GM21723 (cell line): Measurements from ENCODE around the gene GOSR2.
"Not testable (repeated sequence)": the region's sequence is repeated elsewhere in the genome, so short reads cannot be mapped to it uniquely, and the experiment has no call there.

ENCODE experiments used
- ATAC-seq: cut with Tn5 transposase; IDR thresholded peaks from one replicate; pipeline ENCODE4 v1.9.1; 2021; ENCODE audit warnings: mild to moderate bottlenecking, moderate library complexity; ENCODE audit not compliant: unreplicated experiment

Gene GOSR2

GRCh38 chr17:46928467-46929261 is 5.7 kb downstream of the GOSR2 start:
- ATAC-seq, result no peak

- ATAC-seq, result no peak
These were observed 6.5 kb downstream of the GOSR2 start for GRCh38 chr17:46929413-46929812.

GRCh38 chr17:46930051-46930450 is 7.1 kb downstream of the GOSR2 start:
- ATAC-seq, result no peak

GRCh38 chr17:46931596-46931995 is 8.6 kb downstream of the GOSR2 start:
- ATAC-seq, result no peak

GRCh38 chr17:46935658-46936266 is 12.8 kb downstream of the GOSR2 start:
- no peak for ATAC-seq

GRCh38 chr17:46940692-46941404 is 17.9 kb downstream of the GOSR2 start:
- ATAC-seq, result peak; percentile 73

GRCh38 chr17:46942441-46943217 is 19.7 kb downstream of the GOSR2 start:
- no peak for ATAC-seq

GRCh38 chr17:46943218-46943500 is 20.2 kb downstream of the GOSR2 start:
- no peak for ATAC-seq

GRCh38 chr17:46943501-46944393 is 20.8 kb downstream of the GOSR2 start:
- ATAC-seq, result no peak

- ATAC-seq, result no peak
These were observed 22.0 kb downstream of the GOSR2 start for GRCh38 chr17:46944931-46945330.

- ATAC-seq, result no peak
These were observed 24.3 kb downstream of the GOSR2 start for GRCh38 chr17:46947216-46947615.

GRCh38 chr17:46948544-46948943 is 25.6 kb downstream of the GOSR2 start:
- ATAC-seq, result no peak

GRCh38 chr17:46949291-46950174 is 26.6 kb downstream of the GOSR2 start:
- no peak for ATAC-seq

- ATAC-seq, result no peak
These were observed 27.5 kb downstream of the GOSR2 start for GRCh38 chr17:46950342-46950996.

- no peak for ATAC-seq
These were observed 28.1 kb downstream of the GOSR2 start for GRCh38 chr17:46950997-46951621.

- ATAC-seq, result no peak
These were observed 28.7 kb downstream of the GOSR2 start for GRCh38 chr17:46951706-46952105.

- ATAC-seq, result no peak
These were observed 29.2 kb downstream of the GOSR2 start for GRCh38 chr17:46952115-46952514.

- ATAC-seq, result not testable (repeated sequence)
These were observed 30.2 kb downstream of the GOSR2 start for GRCh38 chr17:46953191-46953590.
